H9 (cell line): ENCODE results near the gene KAT6B. TPM values are rescaled to one million over a fixed set of nuclear protein-coding genes. Genes with fewer than 3 reads are reported as not detected.

Source experiments
- DNase-seq: peaks from one replicate; pipeline ENCODE4 v3.0.0-alpha.2; 2017
- H2AFZ ChIP-seq: one replicate; pipeline ENCODE4 v1.6.1; 2013; ENCODE audit warnings: mild to moderate bottlenecking, low read length, control low read depth, moderate library complexity
- H2AK5ac ChIP-seq: 2 replicates; pipeline ENCODE4 v1.6.1; 2013; ENCODE audit warnings: low read length, control low read depth, mixed read lengths; ENCODE audit not compliant: insufficient read length
- H2BK120ac ChIP-seq: one replicate; pipeline ENCODE4 v1.6.1; 2013; ENCODE audit warnings: low read depth, mild to moderate bottlenecking, low read length, control low read depth, inconsistent platforms; ENCODE audit not compliant: poor library complexity, severe bottlenecking
- H2BK12ac ChIP-seq: 2 replicates; pipeline ENCODE4 v1.6.1; 2013; ENCODE audit warnings: low read length, control low read depth, mixed read lengths, low read depth; ENCODE audit not compliant: insufficient read length
- H2BK15ac ChIP-seq: 2 replicates; pipeline ENCODE4 v1.6.1; 2013; ENCODE audit warnings: low read depth, low read length, control low read depth
- H2BK20ac ChIP-seq: one replicate; pipeline ENCODE4 v1.6.1; 2013; ENCODE audit warnings: low read depth, mild to moderate bottlenecking, low read length, control low read depth, inconsistent platforms; ENCODE audit not compliant: poor library complexity, severe bottlenecking
- H2BK5ac ChIP-seq: 2 replicates; pipeline ENCODE4 v1.6.1; 2013; ENCODE audit warnings: low read length, control low read depth, mixed read lengths; ENCODE audit not compliant: insufficient read length
- H3K14ac ChIP-seq: 2 replicates; pipeline ENCODE4 v1.6.1; 2013; ENCODE audit warnings: low read length, control low read depth; ENCODE audit not compliant: insufficient read depth
- H3K18ac ChIP-seq: 2 replicates; pipeline ENCODE4 v1.6.1; 2013; ENCODE audit warnings: low read depth, mild to moderate bottlenecking, mixed read lengths, low read length, control low read depth; ENCODE audit not compliant: insufficient read length
- H3K23ac ChIP-seq: 2 replicates; pipeline ENCODE4 v1.6.1; 2013; ENCODE audit warnings: low read length, control low read depth, mixed read lengths, low read depth; ENCODE audit not compliant: insufficient read length
- H3K23me2 ChIP-seq: 2 replicates; pipeline ENCODE4 v1.6.1; 2013; ENCODE audit warnings: low read depth, mild to moderate bottlenecking, mixed read lengths, low read length, control low read depth; ENCODE audit not compliant: insufficient read length, poor library complexity, severe bottlenecking
- H3K27ac ChIP-seq: 2 replicates; pipeline ENCODE4 v1.5.1; 2013; ENCODE audit warnings: low read length, control low read depth, mixed read lengths, low read depth; ENCODE audit not compliant: insufficient read length
- H3K27me3 ChIP-seq: 2 replicates; pipeline ENCODE4 v1.6.1; 2013; ENCODE audit warnings: low read length, control low read depth, inconsistent platforms; ENCODE audit not compliant: insufficient read depth
- H3K4ac ChIP-seq: 2 replicates; pipeline ENCODE4 v1.6.1; 2013; ENCODE audit warnings: low read depth, mild to moderate bottlenecking, control low read depth, inconsistent platforms, low read length, moderate library complexity
- H3K4me1 ChIP-seq: 2 replicates; pipeline ENCODE4 v1.6.1; 2013; ENCODE audit warnings: low read length, control low read depth, inconsistent platforms; ENCODE audit not compliant: insufficient read depth
- H3K4me2 ChIP-seq: 2 replicates; pipeline ENCODE4 v1.6.1; 2013; ENCODE audit warnings: low read length, control low read depth, mixed read lengths; ENCODE audit not compliant: insufficient read length, insufficient read depth
- H3K56ac ChIP-seq: 2 replicates; pipeline ENCODE4 v1.6.1; 2013; ENCODE audit warnings: low read depth, mild to moderate bottlenecking, mixed read lengths, low read length, control low read depth; ENCODE audit not compliant: insufficient read length
- H3K79me1 ChIP-seq: 2 replicates; pipeline ENCODE4 v1.6.1; 2013; ENCODE audit warnings: low read depth, mild to moderate bottlenecking, moderate library complexity, low read length, control low read depth, inconsistent platforms; ENCODE audit not compliant: insufficient read depth, poor library complexity, severe bottlenecking
- H3K79me2 ChIP-seq: 2 replicates; pipeline ENCODE4 v1.6.1; 2013; ENCODE audit warnings: low read length, control low read depth, inconsistent platforms; ENCODE audit not compliant: insufficient read depth
- H3K9ac ChIP-seq: 2 replicates; pipeline ENCODE4 v1.6.1; 2013; ENCODE audit warnings: low read length, control low read depth, mixed read lengths; ENCODE audit not compliant: insufficient read length; ENCODE audit errors: extremely low read depth
- H3K9me3 ChIP-seq: one replicate; pipeline ENCODE4 v1.6.1; 2013; ENCODE audit warnings: low read depth, low read length, inconsistent platforms; ENCODE audit not compliant: control insufficient read depth
- H3T11ph ChIP-seq: one replicate; pipeline ENCODE4 v1.6.1; 2013; ENCODE audit warnings: mild to moderate bottlenecking, low read length, control low read depth, inconsistent platforms
- H4K20me1 ChIP-seq: one replicate; pipeline ENCODE4 v1.6.1; 2013; ENCODE audit not compliant: control insufficient read depth, insufficient read length, insufficient read depth
- H4K5ac ChIP-seq: 2 replicates; pipeline ENCODE4 v1.6.1; 2013; ENCODE audit warnings: low read depth, mild to moderate bottlenecking, mixed read lengths, low read length, control low read depth; ENCODE audit not compliant: insufficient read length
- H4K8ac ChIP-seq: replicated peaks from 2 replicates; pipeline ENCODE4 v1.6.1; 2013; ENCODE audit warnings: low read length, control low read depth, mixed read lengths, low read depth; ENCODE audit not compliant: insufficient read length
- H4K91ac ChIP-seq: 2 replicates; pipeline ENCODE4 v1.6.1; 2013; ENCODE audit warnings: low read depth, mild to moderate bottlenecking, moderate library complexity, mixed read lengths, low read length, control low read depth; ENCODE audit not compliant: insufficient read length
- H3K27ac Mint-ChIP-seq, 3 experiments: 2 replicates in 2 of 3; 3 replicates in 1 of 3; pipeline ENCODE4 v1.8.0; 2020 to 2021; ENCODE audit warnings: mixed read lengths in 3 of 3, mild to moderate bottlenecking in 1 of 3, moderate library complexity in 1 of 3
- H3K27me3 Mint-ChIP-seq: 2 replicates; pipeline ENCODE4 v1.8.0; 2021; ENCODE audit warnings: low read depth, mild to moderate bottlenecking, moderate library complexity, mixed read lengths
- H3K36me3 Mint-ChIP-seq, 3 experiments: 2 replicates in 2 of 3; 3 replicates in 1 of 3; pipeline ENCODE4 v1.8.0; 2020 to 2021; ENCODE audit warnings: low read depth in 3 of 3, mixed read lengths in 3 of 3; ENCODE audit not compliant: insufficient read depth in 1 of 3
- H3K4me1 Mint-ChIP-seq, 2 experiments: 2 replicates each; pipeline ENCODE4 v1.8.0; 2020; ENCODE audit warnings: mixed read lengths in 2 of 2
- H3K4me3 Mint-ChIP-seq, 2 experiments: 2 replicates in 1 of 2; 3 replicates in 1 of 2; pipeline ENCODE4 v1.8.0; 2020 to 2021; ENCODE audit warnings: mild to moderate bottlenecking in 2 of 2, mixed read lengths in 2 of 2, moderate library complexity in 1 of 2
- H3K9me3 Mint-ChIP-seq, 2 experiments: 2 replicates in 1 of 2; 3 replicates in 1 of 2; pipeline ENCODE4 v1.8.0; 2020; ENCODE audit warnings: mild to moderate bottlenecking in 2 of 2, mixed read lengths in 2 of 2, moderate library complexity in 1 of 2
- WGBS: extraction: QIAGEN DNeasy Blood & Tissue Kit; methylation state at CpG from one replicate; pipeline ENCODE4 v1.1.7; 2013; ENCODE audit warnings: missing lambda C conversion rate, low lambda C conversion rate, mixed read lengths; ENCODE audit not compliant: insufficient read length; ENCODE audit errors: extremely low coverage; 5-methylcytosine and 5-hydroxymethylcytosine counted together
- total RNA-seq: library from RNA; stranded (reverse); gene quantifications from 2 replicates; pipeline ENCODE4 v1.2.1, GENCODE V29; 2021
- TF ChIP-seq, protein P1 (sequence below): fragments of 200-600 bp; sonication (generic); conservative IDR thresholded peaks from 3 replicates; pipeline ENCODE4 v1.8.0; 2021; ENCODE audit warnings: antibody characterized with exemption, mild to moderate bottlenecking

KAT6B gene
- total RNA-seq, 1 experiment from 2014 or later: 34.2 TPM

DNA sequence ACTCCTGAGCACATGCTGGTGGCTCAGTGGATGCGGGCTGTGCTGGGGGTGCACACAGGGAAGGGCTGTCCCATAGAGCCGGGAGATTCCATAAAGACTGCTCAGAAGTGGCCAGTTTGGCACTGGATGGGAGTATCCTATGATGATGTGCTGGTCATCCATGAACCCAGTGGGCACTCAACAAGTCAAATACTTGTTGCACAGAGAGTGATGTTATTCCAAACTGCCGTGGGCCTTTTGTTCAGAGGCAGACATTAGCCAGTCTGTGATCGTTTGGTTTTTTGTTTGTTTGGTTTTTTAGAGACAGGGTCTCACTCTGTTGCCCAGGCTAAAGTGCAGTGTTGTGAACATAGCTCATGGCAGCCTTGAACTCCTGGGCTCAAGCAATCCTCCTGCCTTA is 254.2 kb downstream of the KAT6B start:
- Histone ChIP-seq H2AK5ac (no peak overlapping the region), H3K23ac (no peak overlapping the region), H2BK120ac (no peak overlapping the region), H3K9ac (no peak overlapping the region), H3K79me1 (no peaks in the 10 kb centered on the region), H2BK15ac (no peak overlapping the region), H3K4ac (no peak overlapping the region), H3K4me2 (no peak overlapping the region), H4K5ac (no peak overlapping the region), H3K79me2 (no peaks in the 10 kb centered on the region), H3K23me2 (no peaks in the 10 kb centered on the region), H3T11ph (no peak overlapping the region), H3K18ac (no peak overlapping the region), H3K27me3 (no peaks in the 10 kb centered on the region), H3K9me3 (no peaks in the 10 kb centered on the region), H4K20me1 (no peaks in the 10 kb centered on the region), H2AFZ (no peak overlapping the region), H3K4me1 (peaks cover 12% of the 10 kb centered on the region), H4K8ac (no peak overlapping the region), H2BK5ac (no peak overlapping the region), H3K56ac (no peak overlapping the region), H2BK20ac (no peak overlapping the region), H3K27ac (no peak overlapping the region), H3K14ac (no peak overlapping the region), H2BK12ac (no peak overlapping the region), H4K91ac (no peak overlapping the region)
- H3K36me3 Mint-ChIP-seq: peaks cover 0 to 9% (median 4%) of the 10 kb centered on the region in 3 experiments; a peak in 3 of 7 replicates
- H3K9me3 Mint-ChIP-seq: peaks cover 6 to 9% of the 10 kb centered on the region in 2 experiments
- DNase-seq: no peak
- peaks cover 59 to 67% of the 10 kb centered on the region in 2 experiments for H3K4me1 Mint-ChIP-seq
- H3K4me3 Mint-ChIP-seq: no peak overlapping the region; a peak in 1 of 5 replicates
- no CpG with 5 or more reads among the region's 4 CpGs for WGBS
- H3K27me3 Mint-ChIP-seq: peaks cover 14% of the 10 kb centered on the region
- no peak overlapping the region for H3K27ac Mint-ChIP-seq
- TF ChIP-seq, protein P1, sequence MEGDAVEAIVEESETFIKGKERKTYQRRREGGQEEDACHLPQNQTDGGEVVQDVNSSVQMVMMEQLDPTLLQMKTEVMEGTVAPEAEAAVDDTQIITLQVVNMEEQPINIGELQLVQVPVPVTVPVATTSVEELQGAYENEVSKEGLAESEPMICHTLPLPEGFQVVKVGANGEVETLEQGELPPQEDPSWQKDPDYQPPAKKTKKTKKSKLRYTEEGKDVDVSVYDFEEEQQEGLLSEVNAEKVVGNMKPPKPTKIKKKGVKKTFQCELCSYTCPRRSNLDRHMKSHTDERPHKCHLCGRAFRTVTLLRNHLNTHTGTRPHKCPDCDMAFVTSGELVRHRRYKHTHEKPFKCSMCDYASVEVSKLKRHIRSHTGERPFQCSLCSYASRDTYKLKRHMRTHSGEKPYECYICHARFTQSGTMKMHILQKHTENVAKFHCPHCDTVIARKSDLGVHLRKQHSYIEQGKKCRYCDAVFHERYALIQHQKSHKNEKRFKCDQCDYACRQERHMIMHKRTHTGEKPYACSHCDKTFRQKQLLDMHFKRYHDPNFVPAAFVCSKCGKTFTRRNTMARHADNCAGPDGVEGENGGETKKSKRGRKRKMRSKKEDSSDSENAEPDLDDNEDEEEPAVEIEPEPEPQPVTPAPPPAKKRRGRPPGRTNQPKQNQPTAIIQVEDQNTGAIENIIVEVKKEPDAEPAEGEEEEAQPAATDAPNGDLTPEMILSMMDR: no peak
